DMS53 treated with DMSO at 0.1 percent for 48 hours (cell line): ENCODE results near the gene RASEF.

Experiments
- DNase-seq: peaks from one replicate; lab custom pipeline; 2025; ENCODE audit not compliant: unreplicated experiment; lab: John Stamatoyannopoulos, UW

Gene RASEF

DNA sequence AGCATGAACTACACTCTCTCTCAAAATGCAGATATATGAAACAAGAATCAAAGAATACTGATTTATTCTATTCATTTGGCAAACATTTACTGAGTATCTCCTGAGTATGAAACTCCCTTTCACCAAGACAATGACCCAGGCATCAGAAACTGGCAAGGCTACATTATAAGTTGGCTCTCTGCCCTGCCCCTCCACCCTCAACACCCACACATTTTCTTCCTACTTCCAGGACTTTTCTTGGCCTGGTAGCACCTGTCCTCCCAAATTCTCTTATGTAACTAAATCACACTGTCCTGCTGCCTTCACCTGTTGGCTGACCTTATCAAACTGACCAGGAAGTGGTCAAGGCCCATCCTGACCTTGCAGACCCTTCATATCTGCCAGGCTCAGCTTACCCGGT is 3.5 kb downstream of the RASEF start:
- DNase-seq, result no peak

DNA sequence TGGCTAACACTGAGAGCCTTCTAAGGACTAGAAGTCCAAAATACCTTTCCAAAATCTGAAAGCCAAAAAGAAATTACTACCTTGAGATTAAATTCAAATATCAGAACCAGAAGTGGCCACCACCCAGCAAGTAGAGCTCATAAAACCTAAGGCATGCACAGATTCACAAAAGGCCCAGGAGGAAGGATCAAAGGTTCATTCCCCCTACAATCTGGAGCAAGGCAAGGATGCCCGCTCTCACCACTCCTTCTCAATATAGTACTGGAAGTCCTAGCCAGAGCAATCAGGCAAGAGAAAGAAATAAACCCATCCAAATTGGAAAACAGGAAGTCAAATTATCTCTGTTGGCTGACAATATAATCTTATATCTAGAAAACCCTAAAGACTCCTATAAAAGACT is 6.0 kb downstream of the RASEF start:
- no peak for DNase-seq

DNA sequence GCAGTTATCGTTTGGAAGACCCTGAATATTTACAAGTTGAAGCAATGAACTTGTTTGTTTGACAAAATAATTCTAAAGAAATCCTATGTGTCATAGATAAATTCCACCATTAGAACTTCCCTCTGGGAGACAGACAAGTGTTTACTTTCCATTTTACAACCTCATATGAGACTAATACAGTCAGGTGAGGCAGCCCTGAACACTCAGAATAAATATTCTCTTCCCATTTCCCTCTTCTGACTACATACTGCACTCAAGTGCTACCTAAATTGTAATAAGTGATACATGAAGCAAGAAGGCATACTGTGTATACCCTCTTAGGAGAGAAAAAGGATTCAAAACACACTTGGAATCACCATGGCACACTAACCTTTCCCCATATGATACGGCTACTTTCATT is 6.8 kb downstream of the RASEF start:
- DNase-seq, result peak; percentile 81

DNA sequence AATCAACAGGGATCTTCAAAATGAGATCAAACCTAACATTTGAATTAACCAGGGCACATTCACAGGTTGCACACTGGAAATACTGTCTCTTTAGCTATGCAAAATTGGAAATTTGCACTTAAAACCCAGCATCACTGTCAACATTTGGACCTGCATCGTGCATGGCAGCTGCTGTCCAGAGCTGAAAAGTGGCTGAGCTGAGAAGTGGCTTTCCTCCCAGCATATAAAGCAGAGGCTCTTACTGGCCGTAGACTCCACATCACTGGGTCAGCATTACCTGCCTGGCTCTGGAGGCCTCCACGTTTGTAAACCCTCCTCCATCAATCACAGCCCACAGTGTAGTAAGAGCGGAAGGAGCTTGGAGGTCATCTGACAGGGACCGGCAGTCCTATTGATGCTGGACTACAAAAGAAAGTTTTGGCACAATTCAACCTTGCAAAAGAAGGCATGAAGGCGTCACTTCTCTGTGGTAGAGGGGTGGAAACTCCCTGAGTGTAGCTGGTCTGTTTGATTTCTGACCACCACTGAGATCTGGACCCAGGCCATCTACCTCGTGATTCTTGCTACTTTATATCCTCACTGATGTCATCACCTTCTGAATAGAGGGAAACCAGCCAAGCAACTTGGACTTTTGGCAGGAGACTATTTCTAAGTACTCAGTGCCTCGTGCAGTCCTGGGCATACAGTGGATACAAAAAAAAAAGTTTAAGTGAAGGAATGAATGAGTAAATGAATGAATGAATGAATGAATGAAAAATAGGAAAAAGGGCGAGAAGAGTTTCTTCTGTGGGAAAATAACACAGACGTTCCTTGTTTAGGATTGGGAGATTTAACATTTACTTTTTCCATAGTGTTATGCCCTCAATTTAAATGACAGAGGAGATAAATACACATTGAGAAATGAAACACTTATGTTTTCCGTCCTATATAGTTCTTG is 14.8 kb downstream of the RASEF start:
- no peak for DNase-seq

DNA sequence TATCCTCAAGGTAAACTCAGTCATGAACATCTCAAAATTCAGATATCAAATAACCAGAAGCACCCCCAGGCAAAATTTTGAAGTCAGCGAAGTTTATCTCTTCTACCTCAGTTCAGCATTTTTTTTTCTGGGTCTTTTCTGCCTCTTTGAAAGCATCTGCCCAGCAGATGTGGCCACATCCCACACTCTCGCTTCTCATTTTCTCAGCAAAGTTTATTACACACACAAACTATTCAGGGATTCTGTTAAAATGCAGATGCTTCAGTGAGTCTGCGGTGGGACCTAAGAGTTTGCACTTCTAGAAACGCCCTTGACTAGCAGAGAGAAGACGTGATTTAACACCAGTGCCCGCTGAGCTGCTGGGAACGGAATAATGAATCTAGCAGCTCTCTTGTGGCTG is 19.3 kb downstream of the RASEF start:
- DNase-seq, result no peak

DNA sequence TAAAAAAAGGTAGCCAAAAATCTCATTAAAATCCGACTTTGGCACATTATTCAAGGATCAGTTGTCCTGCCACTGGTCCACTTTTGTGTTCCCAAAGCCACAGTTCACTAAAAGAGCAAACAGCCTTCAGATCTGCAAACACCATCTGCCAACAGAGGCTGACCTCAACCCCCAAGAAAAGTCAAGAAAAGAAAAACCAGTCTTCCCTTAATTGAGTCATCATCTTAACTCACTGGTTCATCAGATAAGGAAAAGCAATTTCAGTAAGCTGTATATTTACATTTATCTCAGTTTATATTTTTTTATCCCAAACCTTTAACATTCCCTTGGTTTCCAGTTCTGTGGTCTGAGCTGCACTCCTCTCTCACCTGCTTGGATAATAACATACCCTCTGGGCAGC is 21.2 kb downstream of the RASEF start:
- no peak for DNase-seq

DNA sequence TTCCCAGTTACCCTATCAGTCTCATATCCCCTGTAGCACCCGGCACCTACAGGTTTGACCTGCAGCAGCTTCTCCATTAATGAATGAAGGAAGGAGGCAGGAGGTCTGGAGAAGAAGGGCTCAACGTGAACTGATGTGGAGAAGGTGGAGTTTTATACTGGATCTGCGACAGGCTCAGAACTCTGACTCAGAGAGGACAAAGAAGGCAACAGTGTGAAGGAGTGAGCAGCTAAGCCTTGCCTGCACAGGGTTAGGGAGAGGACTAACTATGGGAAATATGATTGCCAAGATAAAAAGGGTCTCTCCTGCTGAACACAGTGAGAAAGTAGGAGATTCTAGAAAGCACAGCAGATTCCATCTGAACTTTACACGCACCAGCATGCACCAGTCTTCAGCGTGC is 23.6 kb downstream of the RASEF start:
- DNase-seq, result no peak

DNA sequence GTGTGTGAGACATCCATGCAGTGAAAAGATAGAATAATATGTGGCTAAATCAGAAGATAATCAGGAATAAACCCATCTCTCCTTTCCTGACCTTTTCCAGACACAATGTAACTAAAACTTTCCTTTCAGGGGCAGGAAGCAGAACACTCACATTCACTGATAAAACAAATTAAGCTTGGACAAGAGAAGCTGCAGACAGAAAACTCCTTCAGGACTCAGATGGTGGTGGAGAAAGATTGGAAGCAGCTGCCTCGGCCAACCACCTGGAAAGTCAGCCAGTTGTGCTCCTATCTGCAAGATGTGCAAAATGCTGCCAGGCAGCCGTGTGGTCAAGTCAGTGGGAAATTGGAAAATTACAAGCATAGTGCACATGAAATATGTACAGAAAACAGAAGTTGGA is 26.9 kb downstream of the RASEF start:
- DNase-seq, result no peak

DNA sequence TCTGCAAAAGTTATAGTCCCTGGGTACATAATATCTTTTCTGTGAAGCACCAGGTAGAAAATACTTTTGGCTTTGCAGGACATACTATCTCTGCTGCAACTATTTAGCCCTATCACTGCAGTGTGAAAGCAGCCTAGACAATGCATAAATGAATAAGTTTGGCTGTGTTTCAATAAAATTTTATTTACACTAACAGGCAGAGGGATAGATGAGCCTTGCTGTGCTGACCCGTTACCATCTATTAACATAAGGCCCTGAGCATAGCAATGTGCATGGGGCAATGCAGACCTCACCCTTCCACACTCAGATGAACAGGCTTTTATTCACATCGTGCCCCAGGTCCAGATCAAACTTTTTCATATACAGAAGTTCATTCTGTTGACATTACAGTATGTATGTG is 27.8 kb downstream of the RASEF start:
- DNase-seq, result no peak

DNA sequence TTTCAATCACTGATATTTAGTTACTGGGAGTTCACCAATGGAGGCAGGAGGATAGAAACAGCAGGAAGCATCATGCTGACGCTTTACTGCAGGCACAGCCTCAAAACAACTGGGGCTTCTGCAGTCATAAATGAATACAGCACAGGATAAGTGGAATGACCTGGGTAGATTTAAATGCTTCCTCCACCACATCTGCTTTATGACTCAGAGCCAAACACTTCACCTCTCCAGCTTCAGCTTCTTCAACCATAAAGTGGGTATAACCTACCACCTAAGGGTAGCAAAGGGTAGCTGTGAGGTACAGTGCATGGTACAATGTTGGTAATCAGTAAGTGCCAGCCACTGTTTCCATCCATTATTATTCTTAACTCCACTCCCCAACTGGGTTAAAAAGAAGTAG is 28.4 kb downstream of the RASEF start:
- DNase-seq, result peak; percentile 63

DNA sequence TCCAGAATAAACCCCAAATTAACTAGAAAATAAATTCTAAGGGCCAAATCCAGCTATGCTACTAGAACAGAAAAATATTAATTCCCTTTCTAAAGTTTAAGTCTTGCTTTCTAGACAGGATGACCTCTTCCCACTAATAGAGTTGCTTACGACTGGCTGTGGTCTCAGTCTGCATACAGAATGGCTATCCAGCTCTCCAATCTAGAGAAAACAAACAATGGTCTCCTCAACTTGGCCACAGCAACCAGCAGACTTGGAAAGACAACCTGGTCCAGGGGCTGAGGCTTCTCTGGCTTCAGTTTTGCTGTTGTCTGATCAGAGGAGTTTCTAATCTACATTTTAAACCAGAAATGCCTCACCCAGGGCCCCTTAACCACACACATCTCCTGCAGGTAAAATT is 28.9 kb downstream of the RASEF start:
- DNase-seq, result no peak

DNA sequence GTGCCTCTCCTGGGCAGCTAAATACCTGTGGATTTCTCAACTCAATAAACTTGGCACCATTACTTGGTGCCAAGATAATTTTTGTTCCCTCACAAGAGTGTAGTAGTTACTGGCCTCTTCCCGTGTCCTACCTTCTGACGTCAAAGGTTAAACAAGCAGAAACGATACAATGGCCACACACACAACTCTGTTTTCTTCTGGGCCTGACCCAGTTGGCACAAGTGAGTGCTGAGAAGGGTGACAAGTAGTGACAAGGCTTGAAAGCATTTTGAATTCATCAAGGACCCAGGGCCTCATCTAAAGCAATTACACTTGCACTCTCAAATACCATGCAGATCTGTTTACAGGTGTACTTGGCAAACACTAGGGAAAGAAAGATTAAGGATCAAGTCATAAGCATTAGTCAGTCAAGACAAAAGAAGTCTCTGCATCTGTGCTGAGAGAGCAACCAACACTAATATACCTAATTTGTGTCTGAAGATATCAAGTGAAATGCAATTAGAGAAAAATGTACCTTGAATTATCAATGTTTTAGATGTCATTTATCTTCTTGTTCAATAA is 30.8 kb downstream of the RASEF start:
- DNase-seq, result no peak

DNA sequence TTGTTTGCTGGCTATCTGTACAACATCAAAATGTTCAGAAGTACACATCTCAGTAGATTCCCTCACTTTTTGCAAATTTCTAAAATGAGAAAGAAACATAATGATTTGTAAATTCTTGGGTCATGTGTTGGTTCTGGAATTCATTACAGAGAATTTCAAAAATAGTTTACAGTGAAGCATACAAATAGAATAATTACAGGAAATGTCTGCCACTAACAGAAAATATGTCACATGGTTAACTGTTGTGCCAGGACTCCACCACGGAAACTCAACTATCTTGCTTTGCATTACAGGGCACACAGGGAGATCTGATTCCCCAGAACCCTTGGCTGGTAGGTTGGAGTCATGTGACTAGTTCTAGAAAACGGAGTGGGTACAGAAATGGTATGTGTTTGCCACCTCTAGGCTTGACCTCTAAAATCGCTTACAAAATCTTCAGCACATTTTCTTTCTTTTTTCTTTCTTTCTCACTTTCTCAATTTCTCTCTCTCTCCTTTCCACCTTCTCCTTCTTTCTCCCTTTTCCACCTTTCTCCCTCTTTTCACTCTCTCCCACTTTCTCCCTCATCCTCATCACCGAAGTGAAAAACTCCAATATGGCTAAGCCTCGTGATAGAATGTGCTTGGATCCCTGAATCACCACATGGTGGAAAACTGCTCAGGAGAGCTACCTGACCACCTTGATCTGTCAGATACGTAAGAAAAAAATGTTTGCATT is 32.4 kb downstream of the RASEF start:
- no peak for DNase-seq

DNA sequence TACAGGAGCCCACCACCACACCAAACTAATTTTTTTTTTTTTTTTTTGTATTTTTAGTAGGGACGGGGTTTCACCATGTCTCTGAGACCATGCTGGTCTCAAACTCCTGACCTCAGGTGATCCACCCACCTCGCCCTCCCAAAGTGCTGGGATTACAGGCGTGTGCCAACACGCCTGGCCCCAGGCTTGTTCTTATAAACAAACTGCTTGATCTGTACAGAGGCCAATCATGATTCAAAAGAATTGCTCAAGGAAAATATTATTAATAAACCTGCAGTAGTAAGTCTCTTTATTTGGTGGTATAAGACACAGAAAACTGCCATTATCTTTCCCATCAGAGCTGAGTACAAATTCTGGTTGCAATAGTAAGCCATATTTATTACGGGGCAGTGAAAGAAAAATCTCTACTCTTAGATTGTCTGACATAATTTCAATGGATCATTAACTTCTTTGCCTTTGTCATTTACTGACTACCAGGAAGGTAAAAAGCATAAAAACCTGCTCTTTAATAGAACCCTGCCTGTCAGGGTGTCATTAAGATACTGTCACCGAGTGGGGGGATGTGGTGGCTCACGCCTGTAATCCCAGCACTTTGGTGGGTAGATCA is 33.3 kb downstream of the RASEF start:
- DNase-seq, result no peak

DNA sequence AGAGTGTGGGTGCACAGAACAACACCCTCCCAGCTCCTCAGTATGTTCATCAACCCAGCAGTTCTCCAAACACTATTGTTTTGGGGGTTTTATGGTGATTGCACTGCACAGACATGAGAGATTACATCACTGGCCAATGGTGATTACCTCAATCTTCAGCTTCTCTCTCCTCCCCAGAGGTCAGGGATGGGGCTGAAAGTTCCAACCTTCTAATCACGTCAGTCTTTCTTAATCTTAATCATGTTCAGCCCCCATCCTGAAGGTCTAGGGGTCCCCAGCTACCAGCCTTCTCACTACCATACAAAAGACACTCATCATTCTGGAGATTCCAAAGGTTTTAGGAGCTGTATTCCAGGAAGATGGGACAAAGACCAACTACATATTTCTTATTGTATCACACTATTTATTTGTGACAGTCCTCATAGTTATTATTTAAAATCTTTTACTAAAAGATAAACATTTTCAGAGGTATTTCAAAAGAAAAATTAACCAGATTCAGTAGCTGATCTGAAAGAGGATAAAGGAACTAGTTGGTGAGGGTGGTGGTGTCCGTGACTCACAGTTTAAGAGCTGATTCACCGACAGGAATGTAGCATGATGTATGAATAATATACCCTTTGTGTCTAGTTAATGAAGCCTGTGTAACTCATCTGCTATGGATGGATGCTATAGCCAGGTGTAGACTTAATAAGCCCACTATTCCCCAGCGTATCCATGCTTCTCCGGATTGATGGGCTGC is 35.6 kb downstream of the RASEF start:
- DNase-seq, result no peak

DNA sequence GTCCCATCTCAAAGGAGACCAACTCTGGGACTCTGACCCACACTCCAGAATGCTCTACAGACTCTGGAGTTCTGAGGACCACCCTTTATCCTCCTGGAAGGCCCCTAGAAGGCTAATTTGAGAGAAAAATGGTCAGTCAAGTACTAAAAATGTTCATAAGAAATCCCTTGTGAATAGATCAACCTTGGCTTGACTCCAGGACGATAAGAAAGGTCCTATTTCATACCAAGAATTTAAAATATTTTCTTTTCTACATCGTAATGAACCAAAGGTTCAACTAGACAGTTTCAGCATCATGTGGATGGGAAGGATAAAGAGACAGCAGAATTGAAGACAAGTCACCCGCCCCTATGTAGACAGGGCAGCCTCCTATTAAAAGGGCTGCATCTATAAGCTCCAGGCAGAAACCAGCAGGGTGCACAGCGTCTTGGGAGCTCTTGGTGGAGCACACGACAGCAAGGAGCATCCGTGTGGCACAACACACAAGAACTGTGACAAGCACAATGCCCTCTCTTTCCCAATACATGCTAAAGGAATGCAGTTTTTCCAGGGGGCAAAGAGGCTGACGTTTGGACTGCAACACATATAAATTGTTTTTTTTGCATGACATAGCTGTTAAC is 38.3 kb downstream of the RASEF start:
- no peak for DNase-seq

DNA sequence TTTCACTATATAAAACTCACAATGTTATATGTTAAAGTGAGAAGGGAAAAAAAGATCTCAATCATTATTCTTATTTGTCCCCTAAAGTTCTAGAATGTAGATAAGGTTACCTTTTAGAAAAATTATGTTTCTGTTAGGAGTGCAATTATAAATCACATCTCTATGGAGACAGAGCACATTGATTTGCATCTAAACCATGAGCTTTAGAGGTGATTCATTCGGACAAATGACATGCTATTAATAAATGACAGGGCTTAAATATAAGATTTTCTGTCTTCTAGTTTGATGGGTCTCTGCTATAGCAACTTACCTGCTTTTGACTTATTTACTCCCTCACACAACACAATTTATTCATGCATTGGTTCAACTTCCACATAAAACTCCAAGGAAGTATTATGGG is 39.8 kb downstream of the RASEF start:
- DNase-seq, result no peak

DNA sequence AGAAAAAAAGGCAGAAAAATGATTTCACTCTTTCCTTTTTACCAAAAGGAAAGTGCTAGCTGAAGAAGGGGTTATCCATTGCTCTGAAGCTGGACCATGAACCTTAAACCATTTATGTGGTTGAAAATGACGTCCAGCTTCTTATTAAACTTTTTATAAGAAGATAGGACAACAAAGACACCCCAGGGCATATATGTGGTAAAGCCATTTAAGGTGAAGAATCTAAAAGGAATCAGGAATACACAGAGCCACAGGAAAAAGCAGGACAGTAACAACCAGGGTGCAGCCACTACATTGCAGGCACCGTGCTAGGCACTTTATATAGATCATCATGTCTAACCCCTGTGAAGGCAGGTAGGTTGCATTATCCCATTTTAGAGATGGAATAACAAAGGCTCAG is 42.1 kb downstream of the RASEF start:
- no peak for DNase-seq

DNA sequence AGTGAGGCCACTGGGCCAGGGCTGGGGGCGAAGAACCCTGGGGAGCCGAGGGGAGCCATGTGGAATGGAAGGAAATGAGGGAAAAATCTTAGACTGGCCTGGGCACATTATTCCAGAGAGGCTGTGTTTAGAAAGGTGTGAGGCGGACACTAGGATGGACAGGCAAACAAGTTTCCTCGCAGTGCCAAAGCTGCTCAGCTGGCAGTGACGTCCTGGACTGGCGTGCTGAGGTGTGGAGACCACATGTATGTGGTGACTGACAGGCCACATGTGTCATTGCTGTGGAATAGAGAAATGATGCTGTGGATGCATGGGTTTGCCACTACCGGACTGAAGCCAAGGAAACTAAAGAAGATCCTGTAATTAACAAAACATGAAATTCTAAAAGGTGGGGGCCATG is 42.6 kb downstream of the RASEF start:
- DNase-seq, result no peak

DNA sequence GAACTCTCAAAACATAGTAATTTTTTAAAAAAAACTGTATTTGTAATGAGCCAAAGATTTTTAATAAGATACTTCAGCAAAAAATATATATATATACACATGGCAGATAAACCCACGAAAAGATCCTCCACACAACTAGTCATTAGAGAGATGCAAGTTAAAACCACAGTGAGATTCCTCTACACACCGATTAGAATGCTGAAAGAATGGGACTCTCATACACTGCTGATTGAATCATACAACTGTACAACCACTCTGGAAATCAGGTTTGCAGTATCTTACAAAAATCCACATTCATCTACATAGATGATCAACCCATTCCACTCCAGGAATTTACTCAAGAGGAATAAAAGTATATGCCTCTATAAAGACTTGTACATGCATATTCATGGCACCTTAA is 43.7 kb downstream of the RASEF start:
- DNase-seq, result no peak

DNA sequence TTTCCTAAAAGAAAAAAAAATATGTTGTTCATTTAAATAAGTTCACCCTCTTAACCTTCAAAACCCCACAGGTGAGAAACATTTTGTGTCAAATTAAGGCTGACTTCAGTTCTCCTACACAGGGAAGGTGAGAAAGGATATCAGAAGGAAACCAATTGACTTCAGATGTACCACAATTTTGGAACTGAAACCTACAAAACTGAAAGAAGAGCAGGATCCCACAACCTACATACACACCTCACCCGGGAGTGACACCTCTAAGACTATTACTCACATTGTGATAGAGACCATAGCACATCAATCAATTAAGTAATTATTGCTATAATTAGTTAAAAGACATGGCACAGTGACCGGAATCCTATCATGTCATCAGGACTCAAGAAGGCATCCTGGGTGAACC is 47.0 kb downstream of the RASEF start:
- no peak for DNase-seq
